ENCODE measurements around the gene FJX1.

The FJX1 gene, protein sequence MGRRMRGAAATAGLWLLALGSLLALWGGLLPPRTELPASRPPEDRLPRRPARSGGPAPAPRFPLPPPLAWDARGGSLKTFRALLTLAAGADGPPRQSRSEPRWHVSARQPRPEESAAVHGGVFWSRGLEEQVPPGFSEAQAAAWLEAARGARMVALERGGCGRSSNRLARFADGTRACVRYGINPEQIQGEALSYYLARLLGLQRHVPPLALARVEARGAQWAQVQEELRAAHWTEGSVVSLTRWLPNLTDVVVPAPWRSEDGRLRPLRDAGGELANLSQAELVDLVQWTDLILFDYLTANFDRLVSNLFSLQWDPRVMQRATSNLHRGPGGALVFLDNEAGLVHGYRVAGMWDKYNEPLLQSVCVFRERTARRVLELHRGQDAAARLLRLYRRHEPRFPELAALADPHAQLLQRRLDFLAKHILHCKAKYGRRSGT

DNA sequence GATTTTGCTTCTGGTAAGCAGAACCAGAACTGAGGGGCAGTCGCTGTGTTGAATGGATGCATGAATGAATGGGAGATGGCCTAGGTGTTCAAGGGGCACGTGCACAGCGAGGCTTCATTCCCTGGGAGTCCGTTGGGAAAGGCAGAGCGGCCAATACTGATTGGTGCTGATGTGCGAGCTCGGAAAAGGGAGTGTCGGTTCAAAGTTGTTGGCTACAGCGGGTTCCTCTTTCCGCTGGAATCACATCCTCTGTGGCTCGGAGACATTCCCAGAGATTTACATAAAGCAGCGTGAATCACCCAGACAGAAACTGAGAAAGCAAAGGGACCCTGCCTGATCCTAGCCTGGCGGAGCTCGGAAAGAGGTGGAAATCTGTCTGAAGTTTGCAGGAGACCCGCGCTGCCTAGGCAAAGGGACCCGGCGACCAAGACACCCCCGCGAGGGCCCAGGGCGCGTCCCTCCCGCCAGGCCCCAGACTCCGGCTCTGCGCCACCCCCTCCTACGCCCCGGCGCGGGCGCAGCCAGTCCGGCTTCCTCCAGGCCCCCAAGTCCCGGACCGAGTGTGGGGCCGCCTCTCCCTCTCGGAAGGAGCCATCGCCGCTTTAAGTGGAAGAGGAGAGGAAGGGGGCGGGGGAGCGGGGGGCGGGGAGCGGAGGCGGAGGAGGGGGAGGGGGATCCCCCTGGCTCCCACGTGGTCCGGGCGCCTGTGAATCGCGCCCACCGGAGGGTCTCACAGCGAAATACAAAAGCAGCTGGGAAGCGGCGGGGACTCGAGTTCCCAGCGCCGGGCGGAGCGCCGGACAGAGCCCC lies at the start of gene FJX1:
FJX1 (plus strand) TSS at position 774 of the 810 bp plus-strand sequence. CDS start 177 bp downstream, outside the sequence.
- peak; percentile 91 for DNase-seq (ENCODE audit: low read depth)

DNA sequence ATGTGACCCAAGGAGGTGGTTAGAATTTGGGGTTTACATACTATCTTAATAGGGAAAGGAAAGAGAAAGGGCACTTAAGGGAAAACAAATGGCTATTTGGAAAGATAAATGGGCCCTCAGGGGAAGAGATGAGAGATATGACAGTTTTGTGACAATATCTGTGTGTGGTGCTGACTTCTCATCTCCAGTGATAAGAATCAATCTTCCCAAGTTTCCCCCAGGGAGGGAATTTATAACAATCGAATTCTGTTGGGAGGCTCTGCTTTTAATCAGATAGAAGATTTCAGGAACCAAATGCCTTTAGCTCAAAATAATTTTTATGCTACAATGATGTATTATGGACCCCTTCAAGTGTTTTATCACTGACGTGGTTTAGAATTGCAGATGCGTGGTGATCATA lies 46.6 kb upstream of the FJX1 start:
- DNase-seq (ENCODE audit: low read depth) = no peak

DNA sequence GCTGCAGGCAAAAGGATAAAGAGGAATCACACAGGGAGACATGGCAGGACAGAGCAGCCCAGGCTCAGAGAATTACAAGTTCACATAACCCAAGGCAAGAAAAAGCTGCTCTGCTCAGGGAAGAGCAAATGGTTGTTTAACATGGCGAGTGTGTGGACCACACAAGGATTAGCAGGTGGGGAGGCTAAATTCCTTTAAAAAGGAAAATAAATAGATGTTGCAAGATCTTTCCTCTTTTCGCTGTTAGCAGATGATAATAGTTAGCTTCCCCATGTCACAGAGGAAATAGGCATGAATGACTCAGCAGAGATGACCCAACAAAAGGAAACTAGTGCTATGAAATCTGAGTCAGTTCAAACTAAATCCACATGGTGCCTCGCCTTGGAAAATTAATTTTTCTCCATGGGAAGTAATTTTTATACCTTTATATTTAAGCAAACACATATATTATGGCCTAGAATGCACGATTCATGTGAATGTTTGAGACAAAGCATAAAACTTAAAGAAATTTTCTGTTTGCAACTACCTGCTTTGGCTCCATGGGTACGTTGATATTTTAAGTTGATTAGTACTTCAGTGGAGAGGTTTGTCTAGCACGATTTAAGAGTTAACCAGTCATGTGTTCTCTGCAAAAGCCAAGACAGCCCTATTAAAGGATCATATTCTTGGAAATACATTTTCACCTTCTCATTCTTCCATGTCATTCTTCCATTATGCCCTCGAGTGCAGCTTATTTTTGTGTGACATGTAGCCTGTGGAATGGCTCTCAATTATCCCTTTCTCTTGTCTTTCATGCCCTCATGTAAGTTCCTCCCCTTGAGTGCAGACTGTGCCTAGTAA lies 38.5 kb upstream of the FJX1 start:
- peak; percentile 97 for DNase-seq (ENCODE audit: low read depth)

DNA sequence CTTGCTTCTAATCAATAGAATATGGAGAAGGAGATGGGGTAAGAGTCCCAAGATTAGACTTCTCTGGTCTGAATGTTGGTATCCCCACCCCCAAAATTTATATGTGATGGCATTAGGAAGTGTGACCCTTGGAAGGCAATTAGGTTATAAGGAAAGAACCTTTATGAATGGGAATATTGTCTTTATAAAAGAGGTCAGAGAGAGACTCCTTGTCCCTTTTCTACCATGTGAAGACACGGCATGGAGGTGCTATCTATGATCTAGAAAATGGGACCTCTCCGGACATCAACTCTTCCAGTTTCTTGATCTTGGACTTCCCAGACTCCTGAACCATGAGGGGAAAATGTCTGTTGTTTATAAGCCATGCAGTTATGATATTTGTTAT lies 37.9 kb upstream of the FJX1 start:
- no peak for DNase-seq (ENCODE audit: low read depth)

DNA sequence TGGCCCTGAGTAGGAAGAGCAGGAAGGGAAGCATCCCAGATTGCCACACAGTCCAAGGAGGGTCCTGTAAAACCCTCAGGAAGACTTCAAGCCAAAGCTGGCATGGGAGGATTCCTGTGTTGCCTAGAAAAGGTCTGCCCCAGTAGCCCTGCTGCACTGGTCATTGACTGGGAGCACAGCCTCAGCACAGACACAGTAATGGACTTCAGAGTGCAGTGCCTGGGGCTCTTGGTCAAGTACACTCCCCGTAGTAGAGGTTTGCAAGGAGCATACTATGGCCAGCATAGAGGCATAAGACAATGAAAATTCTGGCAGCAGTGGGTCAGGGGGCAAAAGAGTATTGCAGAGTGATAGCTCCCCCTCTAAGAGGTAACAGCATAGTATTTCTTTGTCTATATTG lies 36.2 kb upstream of the FJX1 start:
- no peak for DNase-seq (ENCODE audit: low read depth)

DNA sequence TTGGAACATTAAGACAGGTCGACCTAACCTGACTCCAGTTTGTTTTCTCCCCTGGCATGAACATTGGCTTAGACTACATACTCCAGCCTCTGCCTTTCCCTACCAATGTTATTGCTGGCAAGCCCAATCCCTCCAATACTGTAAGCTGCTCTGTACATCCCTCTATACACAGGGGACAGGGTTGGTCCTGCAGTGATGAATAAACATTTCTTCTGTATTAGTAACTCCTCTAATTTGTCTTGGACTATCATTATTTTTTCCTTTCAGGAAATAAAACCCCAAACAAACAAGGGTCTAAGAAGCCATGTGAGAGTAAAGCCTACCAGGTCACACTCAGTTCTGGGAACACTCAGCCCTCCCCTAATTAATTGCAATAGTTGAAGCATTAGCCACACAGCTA lies 35.1 kb upstream of the FJX1 start:
- DNase-seq (ENCODE audit: low read depth) = no peak

DNA sequence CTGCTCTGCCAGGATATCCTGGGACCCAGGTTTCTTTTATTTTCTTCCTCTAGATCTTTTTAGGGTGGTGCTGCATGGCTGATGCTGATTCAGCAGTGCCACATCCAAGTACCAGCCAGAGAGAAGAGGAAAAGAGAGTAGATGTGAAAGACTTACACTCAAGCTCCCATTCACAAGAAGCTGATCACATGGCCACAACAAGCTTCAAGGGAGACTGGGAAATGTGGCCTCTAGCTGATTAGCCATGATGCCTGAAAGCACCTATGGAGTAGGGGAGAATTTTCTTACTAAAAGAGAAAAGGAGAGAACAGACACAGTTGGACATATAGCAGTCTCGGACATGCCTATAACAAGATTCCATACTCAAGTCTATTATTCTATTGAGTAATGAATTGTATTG lies 34.4 kb upstream of the FJX1 start:
- no peak for DNase-seq (ENCODE audit: low read depth)

DNA sequence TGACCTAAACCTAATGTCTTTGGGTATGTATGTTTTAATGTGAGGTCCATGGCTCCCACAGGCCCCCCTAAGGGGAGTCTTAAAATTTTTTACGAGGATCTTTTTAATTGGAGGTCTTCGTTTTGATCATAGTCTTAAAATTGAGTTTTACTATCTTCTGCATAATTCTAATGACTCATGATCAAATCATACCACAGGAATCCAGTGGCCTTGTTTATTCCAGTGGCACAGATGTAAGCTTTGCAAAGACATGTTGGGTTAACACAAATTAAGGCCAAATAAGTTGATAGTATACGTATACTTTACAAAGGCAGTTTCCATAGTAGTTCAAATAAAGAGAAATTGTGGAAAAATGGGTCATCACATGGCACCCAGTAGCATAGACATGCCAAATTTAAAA lies 33.9 kb upstream of the FJX1 start:
- peak; percentile 89 for DNase-seq (ENCODE audit: low read depth)

DNA sequence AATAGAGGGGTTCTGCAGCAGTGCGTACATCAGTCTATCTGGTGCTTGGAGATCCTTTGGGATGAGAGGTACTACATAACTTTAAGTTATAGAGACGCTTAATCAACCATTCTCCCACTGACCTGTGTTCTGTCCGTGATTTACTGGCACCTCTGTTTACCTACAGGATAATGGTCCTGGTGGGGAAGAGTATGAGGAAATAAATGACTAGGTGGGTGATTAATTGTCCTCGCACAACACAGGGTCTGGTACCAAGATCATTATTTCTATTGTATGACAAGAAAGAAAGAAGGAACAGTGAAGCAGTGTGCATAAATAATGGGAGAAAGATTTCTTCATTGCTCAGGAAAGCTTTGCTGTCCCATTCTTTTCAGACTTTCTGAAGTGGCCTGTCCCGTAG lies 32.8 kb upstream of the FJX1 start:
- no peak for DNase-seq (ENCODE audit: low read depth)

DNA sequence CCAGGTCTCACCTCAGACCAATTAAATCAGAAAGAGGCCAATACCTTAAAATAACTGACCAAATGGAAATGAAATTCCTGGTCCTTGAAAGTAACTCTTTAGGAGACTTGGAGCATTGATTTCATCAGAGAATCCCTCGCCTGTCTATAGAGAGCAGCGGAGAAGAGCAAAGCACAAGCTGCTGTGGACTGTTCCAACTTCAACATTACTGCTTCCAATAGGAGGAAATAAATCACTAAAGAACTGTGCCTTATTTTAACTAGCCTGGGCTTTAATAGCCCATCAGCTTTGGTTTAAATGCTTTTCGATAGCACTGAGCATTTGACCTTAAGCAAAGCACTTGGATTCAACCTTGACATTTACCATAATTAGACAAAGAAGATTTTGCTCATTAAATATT lies 32.0 kb upstream of the FJX1 start:
- no peak for DNase-seq (ENCODE audit: low read depth)

DNA sequence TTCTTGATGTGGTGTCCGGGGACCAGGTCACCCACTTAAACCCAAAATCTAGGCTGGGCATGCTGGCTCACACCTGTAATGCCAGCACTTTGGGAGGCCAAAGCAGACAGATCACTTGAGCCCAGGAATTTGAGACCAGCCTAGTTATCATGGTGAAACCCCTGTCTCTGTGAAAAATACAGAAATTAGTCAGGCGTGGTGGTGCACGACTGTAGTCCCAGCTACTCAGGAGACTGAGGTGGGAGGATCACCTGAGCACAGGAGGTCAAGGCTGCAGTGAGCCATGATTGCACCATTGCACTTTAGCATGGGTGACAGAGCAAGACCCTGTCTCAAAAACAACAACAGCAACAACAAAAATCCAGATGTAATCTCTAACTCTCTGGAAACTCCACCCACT lies 30.3 kb upstream of the FJX1 start:
- no peak for DNase-seq (ENCODE audit: low read depth)

DNA sequence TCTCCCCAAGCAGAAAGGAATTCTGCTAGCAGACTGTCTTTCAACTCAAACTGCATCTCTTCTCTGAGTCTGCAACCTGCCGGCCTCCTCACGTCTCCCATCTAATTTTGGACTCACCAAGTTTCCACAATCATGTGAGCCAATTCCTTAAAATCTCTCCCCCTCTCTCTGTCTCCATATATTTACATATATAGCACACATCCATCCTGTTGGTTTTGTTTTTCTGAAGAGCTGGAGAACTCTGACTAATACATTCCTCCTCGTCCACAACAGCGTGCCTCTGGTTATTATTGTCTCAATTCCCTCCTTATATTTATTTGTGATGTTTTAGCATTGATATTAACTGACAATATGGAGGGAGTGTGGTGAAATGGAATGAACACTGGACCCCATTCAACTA lies 29.6 kb upstream of the FJX1 start:
- DNase-seq (ENCODE audit: low read depth) = peak; percentile 83

DNA sequence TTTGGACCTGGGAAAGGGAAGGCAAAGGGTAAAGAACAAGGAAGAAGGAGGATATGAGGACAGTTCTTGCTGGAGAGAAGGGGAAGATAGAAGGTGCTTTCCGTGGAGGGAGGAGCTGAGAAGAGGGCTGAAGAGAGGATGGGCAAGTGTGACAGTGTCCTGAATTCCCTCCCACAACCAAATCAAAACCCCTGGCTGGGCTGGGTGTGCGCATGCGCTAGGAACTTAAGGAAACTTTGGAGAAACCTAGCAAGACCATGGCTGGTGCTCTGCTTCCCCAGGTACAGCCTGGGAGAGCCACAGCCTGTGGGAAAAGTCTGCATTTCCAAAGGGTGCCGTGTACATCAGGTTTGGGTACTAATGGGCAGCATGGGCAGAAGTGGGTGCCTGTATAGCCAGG lies 29.0 kb upstream of the FJX1 start:
- DNase-seq (ENCODE audit: low read depth) = no peak

DNA sequence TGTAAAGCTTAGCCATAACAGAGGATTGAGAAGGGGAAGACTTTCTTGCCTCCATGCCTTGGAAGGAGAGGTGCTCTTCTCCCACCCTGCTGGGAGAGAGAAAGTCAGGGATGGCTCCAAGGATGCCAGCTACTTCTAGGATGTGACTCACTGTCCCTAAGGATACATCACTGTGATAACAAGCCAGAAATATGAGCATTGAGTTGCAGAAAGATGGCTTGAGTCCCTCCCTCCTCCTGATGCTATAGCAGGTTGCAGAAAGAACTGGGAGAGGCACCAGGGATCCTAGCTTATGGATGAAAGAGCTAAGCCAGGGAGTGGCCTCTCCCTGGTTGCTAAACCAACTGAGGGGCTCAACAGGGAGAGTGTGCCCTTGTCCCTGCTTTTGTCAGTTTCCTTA lies 27.8 kb upstream of the FJX1 start:
- no peak for DNase-seq (ENCODE audit: low read depth)

DNA sequence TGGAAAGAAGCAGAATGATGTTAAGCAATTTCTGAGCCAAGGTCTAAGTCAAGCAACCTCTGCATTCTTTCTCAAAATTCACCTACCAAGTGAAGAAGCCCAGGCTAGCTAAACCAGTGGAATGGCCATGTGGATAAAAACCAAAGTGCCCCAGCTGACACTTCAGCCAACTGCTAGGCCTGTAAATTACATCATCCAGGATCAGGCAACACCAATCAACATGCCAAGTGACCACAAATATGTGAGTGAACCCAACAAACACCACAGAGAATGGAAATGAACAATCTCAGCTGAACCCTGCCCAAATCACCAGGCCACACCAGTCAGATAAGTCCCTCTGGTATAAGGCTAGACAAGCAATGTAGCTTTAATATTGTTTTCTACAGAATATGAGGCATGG lies 25.1 kb upstream of the FJX1 start:
- DNase-seq (ENCODE audit: low read depth) = peak; percentile 96

DNA sequence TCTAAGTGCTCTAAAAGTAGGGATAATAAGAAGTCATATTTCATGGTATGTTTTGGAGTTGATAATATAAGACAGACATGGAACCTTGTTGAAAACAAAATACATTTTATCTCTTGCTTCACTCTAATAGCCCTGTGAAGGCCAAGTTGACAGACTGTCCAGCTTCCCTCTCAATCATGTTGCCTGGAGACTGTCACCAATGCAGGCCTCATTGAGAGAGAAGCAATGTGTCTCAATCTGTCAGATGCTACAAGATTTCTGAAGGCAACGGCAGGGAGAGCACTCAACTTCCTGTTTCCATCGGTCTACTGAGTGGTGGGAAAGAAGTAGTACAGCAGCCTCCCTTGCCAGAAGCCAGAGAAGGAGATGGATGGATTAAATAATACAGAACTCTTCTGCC lies 23.6 kb upstream of the FJX1 start:
- DNase-seq (ENCODE audit: low read depth) = no peak

DNA sequence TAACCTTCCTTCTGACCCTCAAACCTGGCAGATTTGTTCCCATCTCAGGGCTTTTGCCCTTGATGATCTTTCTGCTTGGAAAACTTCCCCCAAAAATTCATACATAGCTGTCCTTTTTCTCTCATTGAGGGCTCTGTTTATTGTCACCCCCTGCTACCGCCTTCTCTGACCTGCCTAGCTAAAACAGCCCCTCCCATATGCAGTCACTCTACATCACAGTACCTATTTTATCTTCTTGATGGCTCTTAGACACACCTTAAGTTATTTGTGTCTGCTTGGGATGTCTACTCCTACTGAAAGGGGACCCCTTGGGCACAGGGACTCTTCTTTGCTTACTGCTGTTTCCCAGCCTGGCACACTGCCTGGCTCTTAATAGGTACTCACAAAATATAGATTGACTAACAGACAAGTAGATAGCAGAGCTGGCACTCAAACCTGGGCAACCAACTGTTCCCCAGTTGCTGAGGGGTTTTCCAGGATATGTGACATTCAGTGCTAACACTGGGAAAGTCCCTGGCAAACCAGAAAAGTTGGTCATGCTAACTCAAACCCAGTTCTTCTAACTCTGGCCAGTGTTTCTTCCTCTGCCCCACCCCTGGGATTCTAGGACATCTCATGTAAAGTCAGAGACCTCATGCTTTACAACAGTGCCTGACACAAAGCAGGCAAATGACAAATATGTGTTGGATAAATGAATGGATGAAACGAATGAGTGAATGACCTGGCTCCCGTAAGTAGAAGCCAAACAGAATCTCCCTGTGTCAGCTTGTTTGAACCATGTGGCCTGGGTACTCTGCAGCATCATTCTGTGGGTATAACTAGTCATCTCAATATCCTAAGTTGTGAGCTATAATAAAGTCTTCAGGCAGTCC lies 19.8 kb upstream of the FJX1 start:
- no peak for DNase-seq (ENCODE audit: low read depth)

DNA sequence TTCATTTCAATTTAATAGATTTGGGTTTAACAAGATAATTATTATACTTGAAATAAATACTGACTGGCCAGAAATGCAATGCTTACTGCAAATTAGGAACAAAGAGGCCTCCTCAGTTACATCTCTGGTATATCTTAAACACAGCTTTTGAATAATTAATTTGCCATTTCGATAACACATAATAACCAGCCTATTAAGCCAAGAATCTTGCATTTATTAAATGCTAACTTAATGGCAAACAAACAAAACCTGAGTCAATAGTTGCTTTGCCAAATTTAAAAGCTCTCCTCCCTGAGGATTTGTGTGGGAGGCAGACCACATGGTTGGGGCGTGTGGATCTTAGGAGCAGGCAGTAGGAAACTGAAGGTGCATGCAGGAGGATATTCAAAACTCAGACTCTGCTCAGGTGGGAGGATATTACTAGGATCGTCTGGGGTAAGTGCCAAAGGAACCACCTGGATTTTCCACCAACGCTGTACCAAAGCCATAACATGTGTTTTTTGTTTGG lies 17.9 kb upstream of the FJX1 start:
- no peak for DNase-seq (ENCODE audit: low read depth)

DNA sequence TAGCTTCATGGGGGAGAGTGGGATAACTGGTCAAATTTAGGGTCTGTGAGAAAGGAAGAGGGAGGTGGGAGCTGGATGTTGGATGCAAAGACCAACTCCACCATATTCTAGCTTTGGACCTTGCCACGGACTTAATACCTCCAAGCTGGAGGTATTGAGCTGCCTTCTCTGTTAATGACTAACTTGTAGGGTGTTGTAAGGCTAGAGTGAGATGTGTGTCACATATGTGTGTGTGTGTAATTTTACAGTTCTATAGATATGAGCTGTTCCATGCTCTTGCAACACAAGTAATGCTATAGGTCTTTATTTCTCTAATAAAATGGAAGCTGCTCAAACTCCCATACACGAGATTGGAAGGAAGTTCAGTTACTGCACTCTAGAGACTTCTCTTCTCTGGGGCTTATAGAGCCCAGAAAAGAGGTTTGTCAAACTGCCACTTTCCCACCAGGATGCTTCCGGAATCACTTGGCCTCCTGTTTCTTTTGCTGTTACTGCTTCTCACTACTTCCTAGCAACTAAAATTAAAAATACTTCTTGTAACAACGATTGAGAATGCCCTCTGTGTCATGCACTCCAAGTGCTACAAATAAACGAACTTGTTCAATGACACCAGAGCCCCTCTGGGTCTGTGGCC lies 16.0 kb upstream of the FJX1 start:
- no peak for DNase-seq (ENCODE audit: low read depth)

DNA sequence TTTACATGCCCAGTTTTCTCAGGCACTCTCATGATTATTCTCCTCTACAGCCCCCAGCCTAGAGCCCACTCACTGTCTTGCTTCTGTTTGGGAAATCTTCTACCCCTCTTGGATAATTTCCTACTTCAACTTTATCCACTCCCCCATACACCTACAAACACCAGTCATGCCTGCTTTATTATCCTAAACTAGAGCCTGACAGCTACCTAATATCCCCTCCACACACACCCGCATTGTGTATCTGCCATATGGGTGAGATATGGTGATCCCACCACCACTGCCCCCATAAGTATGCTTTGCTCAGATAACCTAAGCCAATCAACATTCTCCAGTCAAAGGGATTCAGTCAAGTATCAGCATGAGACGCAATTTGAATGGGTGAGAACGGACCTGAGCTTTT lies 15.3 kb upstream of the FJX1 start:
- no peak for DNase-seq (ENCODE audit: low read depth)

DNA sequence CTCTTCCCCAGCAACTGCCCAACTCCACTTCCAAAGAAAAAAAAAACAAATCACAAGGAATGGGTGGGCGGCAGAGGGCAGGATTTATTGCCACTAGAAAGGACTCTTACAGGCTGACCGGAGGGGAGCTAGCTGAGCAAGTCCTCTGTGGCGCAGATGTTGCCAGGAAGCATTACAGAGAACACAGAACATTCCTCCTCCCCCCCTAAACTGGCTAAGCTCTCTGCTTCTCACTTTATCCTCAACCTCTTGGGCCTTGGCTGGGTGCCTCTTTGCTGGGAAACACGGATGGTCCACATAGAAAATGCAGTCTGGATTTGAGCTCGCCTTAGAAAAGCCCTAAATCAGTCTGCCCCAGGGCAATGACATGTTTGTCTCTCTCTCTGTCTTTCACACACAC lies 12.6 kb upstream of the FJX1 start:
- peak; percentile 65 for DNase-seq (ENCODE audit: low read depth)
